Suprapubic skin (tissue), 4 donors: ENCODE results near the gene VTI1A.

Experiments used
- CTCF ChIP-seq, 2 donors: fragments of 200-600 bp in 1 of 2; fragments of 450-650 bp in 1 of 2; sonication (generic) in 1 of 2; IDR thresholded peaks; one replicate each; pipeline ENCODE4 v1.5.1; 2016 to 2019; ENCODE audit warnings: antibody characterized with exemption in 2 of 2, mild to moderate bottlenecking in 1 of 2, moderate library complexity in 1 of 2
- POLR2A ChIP-seq, 2 donors: fragments of 450-650 bp; IDR thresholded peaks; one replicate each; pipeline ENCODE4 v1.6.1; 2017; ENCODE audit warnings: antibody characterized with exemption in 2 of 2, mild to moderate bottlenecking in 2 of 2, moderate library complexity in 2 of 2
- POLR2AphosphoS5 ChIP-seq, 3 donors: sonication (generic); formaldehyde crosslinking; IDR thresholded peaks; one replicate each; pipeline ENCODE4 v1.6.1; 2017; ENCODE audit warnings: antibody characterized with exemption in 3 of 3

GRCh38 chr10:112421731-112422130 is 25.3 kb upstream of the VTI1A start:
- TF ChIP-seq POLR2A (IDR thresholded peaks at IDR 0.05): no peak
- TF ChIP-seq CTCF (IDR thresholded peaks at IDR 0.05): no peak
- no peak for TF ChIP-seq POLR2AphosphoS5 (IDR thresholded peaks at IDR 0.05)
